Measurements from ENCODE around the gene SERPINI1. TPM values are rescaled to one million over a fixed set of nuclear protein-coding genes. Genes with fewer than 3 reads are reported as not detected.

The SERPINI1 gene
- total and polyA plus RNA-seq, 2 of the 8 experiments (the other 6 are each of a cell fraction or from before 2014, with no cell fraction given), result 5.3 to 9.9 TPM

- TF ChIP-seq CHD7 (IDR thresholded peaks at IDR 0.05; ENCODE audit: insufficient replicate concordance, low read length), result no peak
- TF ChIP-seq RAD21 (IDR thresholded peaks at IDR 0.05 in 1 of 2, conservative IDR thresholded peaks at IDR 0.05 in 1 of 2; ENCODE audit: low read depth in 2 of 2, low read length in 2 of 2), result no peak
- TF ChIP-seq SAP30 (IDR thresholded peaks at IDR 0.05; ENCODE audit: insufficient read depth, insufficient replicate concordance, low read length), result no peak
- no peak for TF ChIP-seq EGR1 (IDR thresholded peaks at IDR 0.05; ENCODE audit: borderline replicate concordance, low read depth, low read length)
- no peak for TF ChIP-seq EZH2 (IDR thresholded peaks at IDR 0.05; ENCODE audit: low read depth, low read length, severe bottlenecking)
These were observed 18.6 kb upstream of the SERPINI1 start (continued) for GRCh38 chr3:167716920-167717319.

Data from H1 (cell line).